LNCAP (cell line): ENCODE results near the gene SSBP2.

Source experiments
- TF ChIP-seq, protein P1 (sequence below): fragments of 450-650 bp; IDR thresholded peaks from 2 replicates; pipeline ENCODE4 v1.5.1; 2017; ENCODE audit warnings: mild to moderate bottlenecking

Gene SSBP2

DNA sequence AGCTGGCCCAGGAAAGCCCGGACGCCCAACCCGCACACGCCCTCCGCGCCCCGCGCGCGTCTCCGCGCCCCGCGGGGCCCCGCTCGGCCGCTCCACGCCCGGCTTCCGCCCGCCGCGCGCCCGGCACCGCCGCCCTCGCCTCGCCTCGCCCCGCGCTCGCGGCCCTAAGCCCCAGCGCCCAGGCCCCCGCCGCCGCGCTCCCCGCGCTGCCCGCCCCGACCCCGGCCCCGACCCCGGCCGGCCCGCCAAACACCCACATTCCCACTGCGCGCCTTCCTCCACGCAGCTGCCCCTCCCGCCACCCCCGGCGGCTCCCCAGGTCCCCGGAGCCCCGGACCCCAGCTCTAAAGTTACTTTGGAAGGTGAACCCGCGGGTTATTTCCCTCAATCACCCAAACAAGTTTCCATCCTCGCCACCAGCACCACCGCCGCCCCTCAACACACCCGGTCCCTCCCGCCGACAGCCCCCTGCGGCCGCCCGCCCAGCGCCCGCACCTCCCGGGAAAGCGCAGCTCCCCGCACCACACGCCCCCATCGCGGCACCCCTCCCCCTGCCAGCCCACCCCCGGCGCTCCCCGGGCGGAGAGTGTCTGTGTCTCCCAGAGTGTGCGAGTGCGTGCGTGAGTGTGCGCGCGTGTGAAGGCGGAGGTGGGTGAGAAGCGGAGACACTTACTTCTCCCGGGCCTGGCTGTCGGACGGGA, 439 bp downstream of the SSBP2 start:
- TF ChIP-seq, protein P1, sequence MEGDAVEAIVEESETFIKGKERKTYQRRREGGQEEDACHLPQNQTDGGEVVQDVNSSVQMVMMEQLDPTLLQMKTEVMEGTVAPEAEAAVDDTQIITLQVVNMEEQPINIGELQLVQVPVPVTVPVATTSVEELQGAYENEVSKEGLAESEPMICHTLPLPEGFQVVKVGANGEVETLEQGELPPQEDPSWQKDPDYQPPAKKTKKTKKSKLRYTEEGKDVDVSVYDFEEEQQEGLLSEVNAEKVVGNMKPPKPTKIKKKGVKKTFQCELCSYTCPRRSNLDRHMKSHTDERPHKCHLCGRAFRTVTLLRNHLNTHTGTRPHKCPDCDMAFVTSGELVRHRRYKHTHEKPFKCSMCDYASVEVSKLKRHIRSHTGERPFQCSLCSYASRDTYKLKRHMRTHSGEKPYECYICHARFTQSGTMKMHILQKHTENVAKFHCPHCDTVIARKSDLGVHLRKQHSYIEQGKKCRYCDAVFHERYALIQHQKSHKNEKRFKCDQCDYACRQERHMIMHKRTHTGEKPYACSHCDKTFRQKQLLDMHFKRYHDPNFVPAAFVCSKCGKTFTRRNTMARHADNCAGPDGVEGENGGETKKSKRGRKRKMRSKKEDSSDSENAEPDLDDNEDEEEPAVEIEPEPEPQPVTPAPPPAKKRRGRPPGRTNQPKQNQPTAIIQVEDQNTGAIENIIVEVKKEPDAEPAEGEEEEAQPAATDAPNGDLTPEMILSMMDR: no peak

DNA sequence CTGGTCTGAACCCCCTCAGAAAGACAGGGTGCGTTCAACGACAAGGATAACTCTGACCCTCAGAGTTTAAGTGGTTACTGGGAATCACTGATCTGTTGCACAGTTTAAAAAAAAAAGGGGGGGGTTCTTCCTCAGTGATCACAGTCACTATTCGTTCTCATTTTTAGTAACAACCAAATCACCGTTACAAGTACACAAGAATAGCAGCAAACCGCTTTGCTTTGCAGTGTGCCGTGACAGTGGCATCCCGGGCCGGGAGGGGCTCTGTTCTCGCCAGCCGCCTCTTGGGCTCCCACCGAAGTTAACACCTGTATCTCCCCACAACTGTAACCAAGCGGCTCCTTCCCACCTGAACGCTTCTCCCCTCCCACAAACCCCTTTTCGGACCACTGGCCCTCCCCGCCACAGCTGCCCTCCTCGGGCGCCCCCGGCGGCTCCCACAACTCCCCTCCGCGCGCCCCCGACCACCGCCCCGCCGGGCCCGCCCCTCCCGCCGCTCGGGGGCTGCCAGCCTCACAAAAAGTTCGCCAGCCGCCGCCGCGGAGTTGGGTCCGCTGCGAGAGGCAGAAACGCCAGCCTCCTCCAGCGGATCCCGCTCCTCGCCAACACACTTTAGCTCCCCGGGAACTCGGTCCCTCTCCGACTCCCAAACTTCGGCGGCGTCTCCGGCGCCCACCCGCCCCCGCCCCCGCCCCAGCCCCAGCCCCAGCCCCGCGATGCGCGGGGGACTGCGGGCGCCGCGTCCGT, 1.2 kb downstream of the SSBP2 start:
- TF ChIP-seq, protein P1: no peak

DNA sequence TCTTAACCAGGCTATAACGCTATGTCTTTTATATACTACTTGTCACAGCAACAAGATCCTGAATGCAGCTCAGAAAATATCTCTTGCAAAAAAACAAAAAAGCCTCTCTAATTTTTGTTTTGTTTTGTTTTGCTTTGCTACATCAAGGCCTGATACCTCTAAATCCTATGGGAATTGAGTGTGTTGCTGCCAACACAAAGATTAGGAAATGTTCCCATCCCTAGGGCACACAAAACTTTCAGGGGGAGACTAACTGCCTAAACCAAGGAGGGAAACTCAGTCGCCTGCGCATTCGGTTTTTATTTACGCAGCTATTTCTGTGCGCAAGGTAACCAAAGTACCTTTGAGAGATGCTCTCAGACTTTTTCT, 1.7 kb downstream of the SSBP2 start:
- TF ChIP-seq, protein P1: no peak

DNA sequence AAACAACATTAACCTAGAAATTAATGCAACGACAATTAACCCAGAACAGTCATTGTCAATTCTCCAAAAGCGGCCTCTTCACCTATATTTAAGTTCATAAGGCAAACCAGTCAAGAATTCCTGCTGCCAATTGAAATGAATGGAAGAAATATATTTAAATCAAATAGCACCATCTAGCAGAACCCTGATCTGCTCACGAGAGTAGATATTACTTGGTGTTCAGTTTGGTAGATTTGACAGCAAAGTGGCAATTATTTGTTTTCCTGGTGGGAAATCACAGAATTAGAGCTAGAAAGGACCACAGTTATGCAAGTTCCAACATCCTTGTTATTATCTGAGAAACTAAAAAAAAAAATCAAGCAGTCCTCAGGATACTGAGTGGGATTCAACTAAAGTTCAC, 2.3 kb downstream of the SSBP2 start:
- TF ChIP-seq, protein P1: peak; percentile 40; the same call in 1 of the 2 replicates

DNA sequence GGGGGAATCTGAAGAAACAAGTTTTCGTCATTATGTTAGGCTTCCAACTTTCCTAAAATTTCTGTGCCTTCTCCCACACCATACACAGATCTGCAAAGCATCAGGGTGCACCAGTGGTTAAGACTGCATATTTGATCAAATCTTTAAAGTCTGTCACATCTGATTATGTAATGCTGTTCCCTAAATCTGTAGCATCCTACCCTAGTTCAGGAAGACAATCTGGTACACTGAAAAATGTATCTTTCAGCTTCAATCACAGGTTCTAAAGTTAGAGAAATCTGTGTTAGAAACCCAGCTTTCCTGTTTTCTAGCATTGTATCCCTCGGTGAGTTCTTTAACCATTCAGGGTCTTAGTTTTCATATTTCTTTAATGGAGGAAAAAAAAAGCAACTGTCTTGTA, 3.9 kb downstream of the SSBP2 start:
- TF ChIP-seq, protein P1: no peak

DNA sequence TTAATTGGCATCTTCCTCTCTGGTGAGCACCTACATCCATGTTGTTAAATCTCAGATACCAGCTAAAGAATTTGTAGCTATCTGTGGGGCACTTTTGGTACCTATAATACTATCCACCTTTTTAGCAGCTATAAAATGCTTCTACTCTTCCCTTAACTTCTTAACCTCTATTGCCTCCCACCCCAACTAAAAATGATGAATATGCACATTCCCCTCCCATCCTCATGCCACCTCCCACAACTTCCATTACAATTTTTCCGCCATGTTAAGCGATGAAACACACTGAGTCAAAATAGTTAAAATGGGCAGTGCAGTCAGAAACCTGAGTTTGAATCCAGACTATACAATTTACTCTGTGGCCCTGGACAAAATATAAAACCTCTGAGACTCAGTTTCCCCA, 10.1 kb downstream of the SSBP2 start:
- TF ChIP-seq, protein P1: no peak

DNA sequence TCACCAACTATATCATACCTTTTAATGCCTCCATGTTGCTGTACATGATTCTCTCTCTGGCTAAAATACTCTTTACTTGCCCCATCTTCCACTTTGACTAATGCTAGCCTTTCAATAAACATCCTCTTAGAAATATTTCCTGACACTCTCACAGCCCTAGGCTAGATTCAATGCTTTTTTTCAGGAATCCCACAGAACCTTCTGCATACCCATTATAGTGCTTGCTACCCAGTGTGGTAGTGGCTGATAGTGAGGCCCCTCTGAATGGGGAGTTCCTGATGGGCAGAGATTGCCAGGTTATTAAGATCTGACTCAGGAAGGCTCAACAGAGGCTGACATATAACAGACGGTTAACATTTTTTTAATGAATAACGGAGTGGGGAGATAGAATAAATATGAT, 11.6 kb downstream of the SSBP2 start:
- TF ChIP-seq, protein P1: no peak
